ENCODE measurements around the gene SLC25A11. TPM values are rescaled to one million over a fixed set of nuclear protein-coding genes. Genes with fewer than 3 reads are reported as not detected.

Gene SLC25A11
- total RNA-seq, 1 experiment from 2014 or later: 40.1 TPM

DNA sequence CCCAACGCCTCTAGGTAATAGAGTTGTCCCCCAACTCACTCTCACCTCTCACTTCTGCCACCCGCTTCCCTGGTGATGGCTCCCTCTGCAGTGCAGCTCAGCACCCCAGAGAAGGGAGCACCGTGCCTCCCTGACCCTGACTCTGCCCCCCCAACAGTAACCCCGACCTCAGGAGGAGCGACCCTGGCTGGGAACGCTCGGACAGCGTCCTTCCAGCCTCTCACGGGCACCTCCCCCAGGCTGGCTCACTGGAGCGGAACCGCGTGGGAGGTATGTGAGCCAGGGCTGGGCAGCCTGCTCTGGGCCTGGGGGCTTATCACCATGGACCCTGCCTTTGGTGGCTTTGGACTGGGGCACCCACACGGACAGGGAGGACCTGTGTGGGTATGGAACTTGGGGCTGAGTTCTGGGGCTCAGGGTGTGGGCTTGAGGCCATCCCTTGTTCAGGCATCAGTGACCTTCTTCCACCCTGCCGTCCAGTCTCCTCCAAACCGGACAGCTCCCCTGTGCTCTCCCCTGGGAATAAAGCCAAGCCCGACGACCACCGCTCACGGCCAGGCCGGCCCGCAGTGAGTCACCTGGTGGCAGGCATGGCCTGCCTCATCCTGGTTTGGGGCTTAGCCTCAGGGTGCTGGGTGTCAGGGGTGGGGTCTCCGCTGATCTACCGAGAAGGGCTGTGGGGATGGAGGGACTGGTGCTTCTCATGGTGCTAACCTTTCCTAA, 47.2 kb downstream of the SLC25A11 start:
- Histone ChIP-seq H3K36me3 (ENCODE audit: control insufficient read depth, insufficient read depth, low read length) (no peaks in the 10 kb centered on the region), H3K4me1 (no peaks in the 10 kb centered on the region), H3K27me3 (replicated peaks; ENCODE audit: control insufficient read depth, insufficient read depth, low read length) (no peaks in the 10 kb centered on the region), H3K4me3 (ENCODE audit: low read depth, low read length) (no peak overlapping the region), H3K9me3 (no peaks in the 10 kb centered on the region)
- DNase-seq: no peak
- TF ChIP-seq, protein P1, sequence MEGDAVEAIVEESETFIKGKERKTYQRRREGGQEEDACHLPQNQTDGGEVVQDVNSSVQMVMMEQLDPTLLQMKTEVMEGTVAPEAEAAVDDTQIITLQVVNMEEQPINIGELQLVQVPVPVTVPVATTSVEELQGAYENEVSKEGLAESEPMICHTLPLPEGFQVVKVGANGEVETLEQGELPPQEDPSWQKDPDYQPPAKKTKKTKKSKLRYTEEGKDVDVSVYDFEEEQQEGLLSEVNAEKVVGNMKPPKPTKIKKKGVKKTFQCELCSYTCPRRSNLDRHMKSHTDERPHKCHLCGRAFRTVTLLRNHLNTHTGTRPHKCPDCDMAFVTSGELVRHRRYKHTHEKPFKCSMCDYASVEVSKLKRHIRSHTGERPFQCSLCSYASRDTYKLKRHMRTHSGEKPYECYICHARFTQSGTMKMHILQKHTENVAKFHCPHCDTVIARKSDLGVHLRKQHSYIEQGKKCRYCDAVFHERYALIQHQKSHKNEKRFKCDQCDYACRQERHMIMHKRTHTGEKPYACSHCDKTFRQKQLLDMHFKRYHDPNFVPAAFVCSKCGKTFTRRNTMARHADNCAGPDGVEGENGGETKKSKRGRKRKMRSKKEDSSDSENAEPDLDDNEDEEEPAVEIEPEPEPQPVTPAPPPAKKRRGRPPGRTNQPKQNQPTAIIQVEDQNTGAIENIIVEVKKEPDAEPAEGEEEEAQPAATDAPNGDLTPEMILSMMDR (IDR thresholded peaks at IDR 0.05; ENCODE audit: insufficient read depth in 1 of 2, low read depth in 1 of 2, low read length in 1 of 2, severe bottlenecking in 1 of 2, unreplicated experiment in 1 of 2): no peak
- ChIA-PET CTCF (no interaction called here), POLR2A (no interaction called here)
- Mint-ChIP-seq H3K27ac (ENCODE audit: unreplicated experiment) (no peak overlapping the region), H3K4me1 (ENCODE audit: low read depth, unreplicated experiment) (no peaks in the 10 kb centered on the region), H3K4me3 (ENCODE audit: unreplicated experiment) (no peak overlapping the region), H3K9me3 (ENCODE audit: unreplicated experiment) (no peaks in the 10 kb centered on the region), H3K27me3 (ENCODE audit: insufficient read depth, unreplicated experiment) (no peaks in the 10 kb centered on the region), H3K36me3 (ENCODE audit: insufficient read depth, unreplicated experiment) (peaks cover 7% of the 10 kb centered on the region)
- intact Hi-C loops (cut with micrococcal nuclease; ENCODE audit: unreplicated experiment): no loop called here
- no TSS peak for BruUV-seq (replicated peaks)

- Histone ChIP-seq H3K4me1 (no peaks in the 10 kb centered on the region), H3K27me3 (replicated peaks; ENCODE audit: control insufficient read depth, insufficient read depth, low read length) (no peaks in the 10 kb centered on the region), H3K4me3 (ENCODE audit: low read depth, low read length) (no peak overlapping the region), H3K9me3 (no peaks in the 10 kb centered on the region), H3K36me3 (ENCODE audit: control insufficient read depth, insufficient read depth, low read length) (no peaks in the 10 kb centered on the region)
- Mint-ChIP-seq H3K4me1 (ENCODE audit: low read depth, unreplicated experiment) (no peaks in the 10 kb centered on the region), H3K27ac (ENCODE audit: unreplicated experiment) (no peak overlapping the region), H3K4me3 (ENCODE audit: unreplicated experiment) (no peak overlapping the region), H3K36me3 (ENCODE audit: insufficient read depth, unreplicated experiment) (peaks cover 16% of the 10 kb centered on the region), H3K9me3 (ENCODE audit: unreplicated experiment) (no peaks in the 10 kb centered on the region), H3K27me3 (ENCODE audit: insufficient read depth, unreplicated experiment) (no peaks in the 10 kb centered on the region)
- no TSS peak for BruUV-seq (replicated peaks)
- TF ChIP-seq, protein P1 (IDR thresholded peaks at IDR 0.05; ENCODE audit: insufficient read depth in 1 of 2, low read depth in 1 of 2, low read length in 1 of 2, severe bottlenecking in 1 of 2, unreplicated experiment in 1 of 2): no peak
- ChIA-PET POLR2A (no interaction called here), CTCF (no interaction called here)
- intact Hi-C loops (cut with micrococcal nuclease; ENCODE audit: unreplicated experiment): no loop called here
- DNase-seq: no peak
Observed at GRCh38 chr17:4891411-4892410, 48.1 kb downstream of the SLC25A11 start.

DNA sequence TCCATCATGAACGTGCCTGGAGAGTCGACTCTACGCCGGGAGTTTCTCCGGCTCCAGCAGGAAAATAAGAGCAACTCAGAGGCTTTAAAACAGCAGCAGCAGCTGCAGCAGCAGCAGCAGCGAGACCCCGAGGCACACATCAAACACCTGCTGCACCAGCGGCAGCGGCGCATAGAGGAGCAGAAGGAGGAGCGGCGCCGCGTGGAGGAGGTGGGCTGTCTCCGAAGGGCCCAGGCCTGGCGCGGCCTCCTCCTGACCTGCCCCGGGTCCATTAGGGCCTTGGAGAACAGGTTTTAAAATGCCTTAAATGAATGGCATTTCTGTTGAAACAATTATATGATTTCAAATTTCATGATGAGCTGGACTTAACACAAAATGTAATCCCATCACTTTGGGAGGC, 52.3 kb downstream of the SLC25A11 start:
- ChIA-PET POLR2A (no interaction called here), CTCF (no interaction called here)
- Histone ChIP-seq H3K36me3 (ENCODE audit: control insufficient read depth, insufficient read depth, low read length) (no peaks in the 10 kb centered on the region; the same call in 1 of the 2 replicates), H3K27me3 (replicated peaks; ENCODE audit: control insufficient read depth, insufficient read depth, low read length) (no peaks in the 10 kb centered on the region), H3K9me3 (no peaks in the 10 kb centered on the region), H3K4me1 (no peaks in the 10 kb centered on the region), H3K4me3 (ENCODE audit: low read depth, low read length) (no peak overlapping the region)
- TF ChIP-seq, protein P1 (IDR thresholded peaks at IDR 0.05; ENCODE audit: insufficient read depth in 1 of 2, low read depth in 1 of 2, low read length in 1 of 2, severe bottlenecking in 1 of 2, unreplicated experiment in 1 of 2): no peak
- no peak overlapping the region for H3K27ac Mint-ChIP-seq (ENCODE audit: unreplicated experiment)
- no TSS peak for BruUV-seq (replicated peaks)
- H3K36me3 Mint-ChIP-seq (ENCODE audit: insufficient read depth, unreplicated experiment): peaks cover 31% of the 10 kb centered on the region
- no peaks in the 10 kb centered on the region for H3K9me3 Mint-ChIP-seq (ENCODE audit: unreplicated experiment)
- DNase-seq: no peak
- intact Hi-C loops (cut with micrococcal nuclease; ENCODE audit: unreplicated experiment): no loop called here
- H3K4me1 Mint-ChIP-seq (ENCODE audit: low read depth, unreplicated experiment): no peaks in the 10 kb centered on the region
- no peaks in the 10 kb centered on the region for H3K27me3 Mint-ChIP-seq (ENCODE audit: insufficient read depth, unreplicated experiment)
- H3K4me3 Mint-ChIP-seq (ENCODE audit: unreplicated experiment): no peak overlapping the region
